ENCODE data around the gene ZNF148. TPM values are rescaled to one million over a fixed set of nuclear protein-coding genes. Genes with fewer than 3 reads are reported as not detected.

ZNF148 gene
- total RNA-seq, 1 experiment from 2014 or later: 19.7 TPM

DNA sequence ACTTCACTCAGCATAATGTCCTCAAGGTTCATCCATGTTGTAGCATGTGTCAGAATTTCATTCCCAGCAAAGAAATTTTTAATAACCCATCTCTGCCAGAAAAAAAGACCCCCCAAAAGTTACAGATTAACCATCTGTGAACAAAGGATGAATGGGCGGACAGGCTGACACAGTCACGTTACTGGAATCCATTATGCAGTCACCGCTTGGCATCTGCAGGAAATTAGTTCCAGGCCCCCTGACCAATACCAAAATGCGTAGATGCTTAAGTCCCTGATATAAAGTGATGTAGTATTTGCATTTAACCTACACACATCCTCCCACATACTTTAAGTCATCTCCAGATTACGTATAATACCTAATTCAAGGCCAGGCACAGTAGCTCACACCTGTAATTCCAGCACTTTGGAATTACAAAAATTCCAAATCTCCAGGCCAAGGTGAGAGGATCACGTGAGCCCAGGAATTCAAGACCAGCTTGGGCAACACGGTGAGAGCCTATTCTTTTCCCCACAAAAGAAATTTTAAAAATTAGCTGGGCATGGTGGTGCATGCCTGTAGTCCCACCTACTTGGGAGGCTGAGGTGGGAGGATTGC lies 161.1 kb downstream of the ZNF148 start:
- H3K4me3 Mint-ChIP-seq: peak overlapping the region; percentile 65
- H3K27ac Mint-ChIP-seq: no peak overlapping the region
- peaks cover 31% of the 10 kb centered on the region for H3K4me1 Mint-ChIP-seq
- H3K36me3 Mint-ChIP-seq: 0 out of 2 replicates have a peak, but pooled peaks cover 2% of the 10 kb centered on the region
- POLR2A ChIA-PET: no interaction called here
- H3K9me3 Mint-ChIP-seq: no peaks in the 10 kb centered on the region
- ATAC-seq (no peak), DNase-seq (ENCODE audit: low spot score) (no peak)
- TF ChIP-seq MAX (CRISPR knock-in tag; IDR thresholded peaks at IDR 0.05) (no peak), GABPB1 (CRISPR knock-in tag; IDR thresholded peaks at IDR 0.05) (no peak), ZNF219 (CRISPR knock-in tag; IDR thresholded peaks at IDR 0.05; ENCODE audit: borderline replicate concordance) (no peak), E2F4 (CRISPR knock-in tag; IDR thresholded peaks at IDR 0.05; ENCODE audit: borderline replicate concordance, low read depth) (no peak), NR1H2 (CRISPR knock-in tag; IDR thresholded peaks at IDR 0.05) (no peak), CTCF (IDR thresholded peaks at IDR 0.05) (no peak), USF1 (CRISPR knock-in tag; IDR thresholded peaks at IDR 0.05) (peak; percentile 40; the same call in 1 of the 2 replicates)
- TF ChIP-seq, protein P1, sequence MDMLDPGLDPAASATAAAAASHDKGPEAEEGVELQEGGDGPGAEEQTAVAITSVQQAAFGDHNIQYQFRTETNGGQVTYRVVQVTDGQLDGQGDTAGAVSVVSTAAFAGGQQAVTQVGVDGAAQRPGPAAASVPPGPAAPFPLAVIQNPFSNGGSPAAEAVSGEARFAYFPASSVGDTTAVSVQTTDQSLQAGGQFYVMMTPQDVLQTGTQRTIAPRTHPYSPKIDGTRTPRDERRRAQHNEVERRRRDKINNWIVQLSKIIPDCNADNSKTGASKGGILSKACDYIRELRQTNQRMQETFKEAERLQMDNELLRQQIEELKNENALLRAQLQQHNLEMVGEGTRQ (CRISPR knock-in tag; IDR thresholded peaks at IDR 0.05): 0 out of 2 replicates have a peak, but pooled peaks have one; percentile 24
- CTCF ChIA-PET: interaction anchor here (1.1 kb wide), 1 partner anchor 22 kb away, joined by 4 read pairs; no protein-coding TSS in a partner anchor
- H3K27me3 Mint-ChIP-seq (ENCODE audit: low read depth): peaks cover 13% of the 10 kb centered on the region; the same call in 1 of the 2 replicates

DNA sequence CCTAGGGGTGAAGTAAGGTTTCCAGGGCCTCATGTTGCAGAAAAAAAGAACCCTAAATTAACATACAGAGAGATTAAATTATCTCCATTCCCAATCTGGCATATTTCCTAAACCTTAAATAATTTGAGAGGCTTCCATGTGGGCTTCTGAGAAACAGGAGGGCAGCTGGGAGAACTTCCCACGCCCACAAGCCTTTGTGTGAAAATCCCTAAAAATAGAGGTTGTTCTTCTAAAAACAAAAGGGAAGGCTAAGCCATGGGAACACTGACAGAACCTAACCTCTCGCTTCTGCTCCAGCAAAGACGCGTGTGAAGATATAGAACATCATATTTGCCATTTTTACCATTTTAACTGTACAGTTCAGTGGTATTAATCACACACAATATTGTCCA lies 161.8 kb downstream of the ZNF148 start:
- H3K27ac Mint-ChIP-seq: no peak overlapping the region
- TF ChIP-seq AFF4 (CRISPR knock-in tag; IDR thresholded peaks at IDR 0.05; ENCODE audit: borderline replicate concordance) (no peak), SP1 (CRISPR knock-in tag; conservative IDR thresholded peaks at IDR 0.05) (no peak), CREM (CRISPR knock-in tag; IDR thresholded peaks at IDR 0.05) (no peak), SMAD4 (CRISPR knock-in tag; IDR thresholded peaks at IDR 0.05) (no peak), NFYB (CRISPR knock-in tag; conservative IDR thresholded peaks at IDR 0.05; ENCODE audit: low read depth) (no peak), ZNF138 (CRISPR knock-in tag; conservative IDR thresholded peaks at IDR 0.05) (no peak), NR2C2 (CRISPR knock-in tag; IDR thresholded peaks at IDR 0.05) (no peak)
- TF ChIP-seq, protein P2, sequence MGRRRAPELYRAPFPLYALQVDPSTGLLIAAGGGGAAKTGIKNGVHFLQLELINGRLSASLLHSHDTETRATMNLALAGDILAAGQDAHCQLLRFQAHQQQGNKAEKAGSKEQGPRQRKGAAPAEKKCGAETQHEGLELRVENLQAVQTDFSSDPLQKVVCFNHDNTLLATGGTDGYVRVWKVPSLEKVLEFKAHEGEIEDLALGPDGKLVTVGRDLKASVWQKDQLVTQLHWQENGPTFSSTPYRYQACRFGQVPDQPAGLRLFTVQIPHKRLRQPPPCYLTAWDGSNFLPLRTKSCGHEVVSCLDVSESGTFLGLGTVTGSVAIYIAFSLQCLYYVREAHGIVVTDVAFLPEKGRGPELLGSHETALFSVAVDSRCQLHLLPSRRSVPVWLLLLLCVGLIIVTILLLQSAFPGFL (CRISPR knock-in tag; IDR thresholded peaks at IDR 0.05; ENCODE audit: borderline replicate concordance): no peak
- ATAC-seq: no peak
- H3K4me3 Mint-ChIP-seq: peak overlapping the region; percentile 65
- ChIA-PET POLR2A (interaction anchor here (1.1 kb wide), 1 partner anchor 162 kb away, joined by 4 read pairs; the partner anchor contains the start of gene ZNF148), CTCF (no interaction called here)
- H3K27me3 Mint-ChIP-seq (ENCODE audit: low read depth): peaks cover 13% of the 10 kb centered on the region; the same call in 1 of the 2 replicates
- 0 out of 2 replicates have a peak, but pooled peaks cover 2% of the 10 kb centered on the region for H3K36me3 Mint-ChIP-seq
- peaks cover 30% of the 10 kb centered on the region for H3K4me1 Mint-ChIP-seq
- no peak for DNase-seq (ENCODE audit: low spot score)
- H3K9me3 Mint-ChIP-seq: no peaks in the 10 kb centered on the region
